Measurements from ENCODE around the gene SLX9. TPM values are rescaled to one million over a fixed set of nuclear protein-coding genes. Genes with fewer than 3 reads are reported as not detected.

The SLX9 gene
- total RNA-seq, 2 donors from 2014 or later: 43.5 to 83.6 TPM

DNA sequence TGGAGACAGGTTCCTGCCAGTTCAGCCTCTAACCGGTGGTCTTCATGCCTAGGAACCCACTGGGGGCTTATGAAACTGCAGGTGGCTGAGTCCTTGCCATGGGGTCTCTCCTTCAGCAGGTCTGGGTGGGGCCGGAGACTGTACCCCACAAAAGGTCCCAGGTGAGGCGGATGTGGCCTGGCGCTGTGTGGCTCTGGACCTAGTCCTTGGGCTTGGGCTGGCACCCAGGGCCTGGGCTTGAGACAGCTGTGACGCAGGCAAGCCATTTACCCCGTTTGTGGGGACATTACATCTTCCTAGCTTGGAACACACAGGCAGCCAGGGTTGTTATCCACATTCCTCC, 5.9 kb upstream of the SLX9 start:
- Mint-ChIP-seq H3K4me3 (no peak overlapping the region), H3K27ac (no peak overlapping the region), H3K9me3 (no peaks in the 10 kb centered on the region), H3K27me3 (no peaks in the 10 kb centered on the region), H3K4me1 (ENCODE audit: low read depth in 2 of 2) (peaks cover 26 to 28% of the 10 kb centered on the region in 2 donors), H3K36me3 (no peaks in the 10 kb centered on the region)
- ATAC-seq (no peak), DNase-seq (ENCODE audit: low spot score) (no peak)

DNA sequence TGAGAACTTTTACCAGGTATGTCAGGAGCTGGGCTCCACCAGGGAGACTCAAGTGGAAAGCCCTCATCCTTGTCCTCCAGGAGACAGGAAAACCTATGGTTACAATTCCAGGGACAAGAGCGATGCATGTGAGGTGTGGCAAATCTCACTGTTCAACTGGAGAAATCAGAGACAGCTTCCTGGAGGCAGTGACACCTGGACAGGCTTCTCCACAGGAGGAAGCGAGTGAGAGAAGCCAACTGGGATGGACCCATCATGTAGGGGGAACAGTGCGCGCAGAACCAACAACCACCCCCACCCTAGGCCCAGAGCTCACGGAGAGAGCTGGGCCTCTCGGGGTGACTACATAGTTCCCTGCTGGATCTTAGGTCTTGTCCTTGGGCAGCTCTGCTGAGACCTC, 5.6 kb upstream of the SLX9 start:
- Mint-ChIP-seq H3K9me3 (no peaks in the 10 kb centered on the region), H3K4me1 (ENCODE audit: low read depth in 2 of 2) (peaks cover 26 to 28% of the 10 kb centered on the region in 2 donors), H3K36me3 (no peaks in the 10 kb centered on the region), H3K27me3 (no peaks in the 10 kb centered on the region), H3K4me3 (no peak overlapping the region), H3K27ac (no peak overlapping the region)
- ATAC-seq: no peak
- DNase-seq (ENCODE audit: low spot score): no peak

DNA sequence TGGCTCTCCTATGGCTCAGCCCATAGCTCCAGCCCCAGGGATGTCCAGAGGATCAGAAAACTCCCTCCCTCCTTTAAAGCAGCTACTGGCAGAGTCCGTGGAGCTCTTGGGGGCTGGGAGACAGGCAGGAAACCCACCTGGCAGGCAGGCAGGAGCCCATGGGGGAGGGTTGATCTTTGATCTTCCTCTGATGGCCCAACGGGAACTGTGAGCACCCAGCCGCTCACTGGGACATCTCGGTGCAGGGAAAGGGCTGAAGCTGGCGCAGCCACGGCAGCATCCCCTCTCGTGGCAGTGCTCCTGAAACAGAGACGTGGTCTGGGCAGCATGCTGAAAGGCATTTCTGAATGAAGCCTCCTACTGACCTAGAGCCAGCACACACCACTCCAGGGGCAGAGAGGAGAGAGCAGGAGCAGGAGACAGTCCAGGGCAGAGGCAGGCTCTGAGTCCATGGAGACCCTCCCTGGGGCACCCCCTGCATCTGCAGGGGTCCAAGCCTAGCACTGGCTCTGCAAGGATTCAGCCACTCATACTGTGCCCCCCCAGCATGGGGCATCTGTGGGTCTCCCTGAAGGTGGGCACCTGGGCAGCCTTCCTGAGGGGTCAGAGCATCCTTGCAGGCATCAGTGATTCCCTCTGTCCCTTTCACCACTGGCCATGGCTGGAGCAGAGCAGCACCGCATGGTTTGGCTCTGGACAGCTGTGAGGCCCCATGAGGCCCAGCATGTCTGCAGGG, 4.9 kb upstream of the SLX9 start:
- H3K4me1 Mint-ChIP-seq (ENCODE audit: low read depth in 2 of 2): peaks cover 20 to 21% of the 10 kb centered on the region in 2 donors
- no peak overlapping the region for H3K27ac Mint-ChIP-seq
- H3K9me3 Mint-ChIP-seq: no peaks in the 10 kb centered on the region
- no peak for DNase-seq (ENCODE audit: low spot score)
- ATAC-seq: no peak
- H3K27me3 Mint-ChIP-seq: no peaks in the 10 kb centered on the region
- H3K36me3 Mint-ChIP-seq: no peaks in the 10 kb centered on the region
- H3K4me3 Mint-ChIP-seq: no peak overlapping the region

DNA sequence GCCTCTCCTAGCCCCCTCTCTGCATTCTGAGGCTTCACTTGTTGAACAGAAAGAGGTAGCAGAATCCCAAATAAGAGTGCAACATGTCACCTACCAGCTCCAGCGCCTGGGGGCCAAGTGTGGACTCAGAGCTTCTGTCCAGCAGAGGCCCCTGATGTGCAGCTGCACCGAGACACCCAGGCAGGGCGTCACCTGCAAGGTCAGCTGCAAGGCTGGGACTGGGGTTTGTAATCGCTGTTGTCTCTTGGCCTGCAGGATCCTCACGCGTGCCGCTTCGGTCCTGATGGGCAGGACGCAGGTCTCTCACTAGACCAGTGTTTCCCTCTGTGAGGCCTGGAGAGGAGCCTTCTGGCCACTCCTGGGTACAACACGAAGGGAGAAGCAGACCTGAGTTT, 4.3 kb upstream of the SLX9 start:
- no peaks in the 10 kb centered on the region for H3K9me3 Mint-ChIP-seq
- H3K27me3 Mint-ChIP-seq: no peaks in the 10 kb centered on the region
- H3K36me3 Mint-ChIP-seq: peaks cover 2% of the 10 kb centered on the region
- DNase-seq (ENCODE audit: low spot score): no peak
- no peak overlapping the region for H3K4me3 Mint-ChIP-seq
- H3K27ac Mint-ChIP-seq: no peak overlapping the region
- ATAC-seq: no peak
- peaks cover 16 to 17% of the 10 kb centered on the region in 2 donors for H3K4me1 Mint-ChIP-seq (ENCODE audit: low read depth in 2 of 2)

DNA sequence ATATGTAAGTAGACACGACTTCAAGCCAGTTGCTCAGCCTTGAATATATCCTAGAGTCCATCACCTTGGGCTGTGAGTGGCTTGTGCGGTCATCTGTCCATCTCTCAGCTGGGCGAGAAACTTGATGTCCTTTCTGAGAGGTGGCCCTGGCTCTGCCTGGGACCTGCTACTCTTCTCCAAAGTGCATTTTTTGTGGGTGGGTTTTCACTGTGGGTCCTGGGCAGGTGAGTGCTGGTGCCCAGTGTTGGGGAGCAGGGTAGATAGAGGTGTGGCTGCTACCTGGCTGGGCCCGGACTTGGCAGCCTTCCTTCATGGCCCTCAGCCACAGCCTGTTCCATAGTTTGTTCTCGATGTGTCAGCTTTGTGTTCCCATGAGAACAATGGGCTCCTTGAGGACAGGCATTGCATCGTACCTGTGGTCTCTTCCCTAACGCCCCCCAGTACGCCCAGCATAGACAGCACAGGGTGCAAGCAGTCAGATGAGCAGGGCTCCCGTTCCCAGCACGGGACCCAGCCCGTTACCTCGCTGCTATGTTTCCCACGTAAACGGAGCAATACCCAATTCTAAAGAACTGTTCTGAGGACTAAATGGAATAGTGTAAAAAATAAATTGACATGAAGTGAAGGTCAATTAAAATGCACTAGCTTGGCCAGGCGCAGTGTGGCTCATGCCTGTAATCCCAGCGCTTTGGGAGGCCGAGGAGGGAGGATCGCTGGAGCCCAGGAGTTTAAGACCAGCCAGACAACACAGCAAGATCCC, 877 bp upstream of the SLX9 start:
- peaks cover 7% of the 10 kb centered on the region for H3K36me3 Mint-ChIP-seq
- no peak for DNase-seq (ENCODE audit: low spot score)
- H3K4me1 Mint-ChIP-seq (ENCODE audit: low read depth in 2 of 2): peaks cover 29 to 36% of the 10 kb centered on the region in 2 donors
- no peaks in the 10 kb centered on the region for H3K27me3 Mint-ChIP-seq
- no peaks in the 10 kb centered on the region for H3K9me3 Mint-ChIP-seq
- no peak for ATAC-seq
- H3K27ac Mint-ChIP-seq: peak overlapping the region; percentile 69 to 88
- peak overlapping the region; percentile 91 for H3K4me3 Mint-ChIP-seq

DNA sequence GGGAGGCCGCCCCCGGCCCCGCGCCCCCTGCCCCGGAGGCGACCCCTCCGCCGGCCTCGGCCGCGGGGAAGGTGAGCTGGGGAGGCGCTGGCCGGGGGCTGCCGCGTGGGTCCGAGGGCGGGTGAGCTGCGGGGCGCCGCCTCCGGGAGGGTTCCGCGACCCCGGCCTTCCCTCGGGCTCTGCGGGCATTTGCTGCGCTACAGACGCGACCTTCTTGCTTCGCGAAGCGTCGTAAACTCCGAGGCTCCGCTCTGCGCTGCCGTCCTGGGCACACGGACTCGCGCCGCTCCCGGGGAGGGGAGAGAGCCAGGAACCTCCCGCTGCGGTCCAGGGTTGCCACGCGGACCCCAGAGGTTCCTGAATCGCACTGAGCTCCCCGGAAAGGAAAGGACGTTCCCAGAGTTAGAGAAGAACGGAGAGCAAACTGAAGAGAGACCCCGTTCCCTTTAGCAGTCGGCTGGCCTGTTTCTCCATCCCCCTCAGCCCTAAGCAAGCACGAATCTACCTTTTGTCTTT, 345 bp downstream of the SLX9 start:
- DNase-seq (ENCODE audit: low spot score) (peak; percentile 58), ATAC-seq (peak; percentile 59 to 60)
- no peaks in the 10 kb centered on the region for H3K27me3 Mint-ChIP-seq
- no peaks in the 10 kb centered on the region for H3K9me3 Mint-ChIP-seq
- H3K27ac Mint-ChIP-seq: peak overlapping the region; percentile 69 to 88
- H3K4me3 Mint-ChIP-seq: peak overlapping the region; percentile 91
- peaks cover 29 to 36% of the 10 kb centered on the region in 2 donors for H3K4me1 Mint-ChIP-seq (ENCODE audit: low read depth in 2 of 2)
- peaks cover 7% of the 10 kb centered on the region for H3K36me3 Mint-ChIP-seq

DNA sequence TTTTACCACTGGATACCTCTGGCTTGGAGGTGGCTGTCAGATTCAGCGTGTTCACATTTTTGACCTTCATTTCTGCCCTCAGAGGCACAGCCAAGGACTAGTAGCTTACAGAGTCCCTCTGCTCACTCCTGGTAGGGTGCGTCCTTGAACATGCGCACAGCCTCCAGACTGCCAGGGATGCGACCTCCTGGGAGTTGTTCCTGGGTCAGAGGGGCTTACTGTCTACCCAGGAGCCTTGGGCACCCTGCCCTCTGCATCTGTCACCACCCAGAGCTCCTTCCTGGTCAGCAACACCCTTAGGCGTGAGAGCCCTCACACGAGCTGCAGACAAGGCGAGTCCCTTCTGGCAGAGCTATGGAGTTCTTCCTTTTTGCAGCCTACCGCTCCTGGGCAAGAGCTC, 1.7 kb downstream of the SLX9 start:
- H3K4me1 Mint-ChIP-seq (ENCODE audit: low read depth in 2 of 2): peaks cover 29 to 36% of the 10 kb centered on the region in 2 donors

DNA sequence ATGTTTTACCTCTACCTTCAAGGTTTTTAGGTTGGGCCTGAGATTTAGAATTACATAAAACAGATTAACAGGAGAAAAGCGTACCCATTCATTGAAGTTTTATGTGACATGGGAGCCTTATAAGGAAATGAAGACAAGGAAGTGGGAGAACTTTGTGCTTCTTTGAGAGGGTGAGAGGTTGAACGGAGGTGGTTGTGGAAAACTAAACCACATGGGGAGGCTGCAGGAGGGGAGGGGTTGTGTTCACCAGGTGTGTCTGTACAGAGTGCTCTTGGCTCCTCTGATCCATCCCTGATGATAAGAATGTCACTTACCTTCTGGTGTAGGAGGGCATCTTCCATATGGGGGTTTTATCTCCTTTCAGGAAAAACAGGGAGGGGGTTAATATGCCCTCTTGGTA, 2.7 kb downstream of the SLX9 start:
- H3K27ac Mint-ChIP-seq: no peak overlapping the region
- no peak for ATAC-seq
- H3K9me3 Mint-ChIP-seq: no peaks in the 10 kb centered on the region
- H3K36me3 Mint-ChIP-seq: peaks cover 7% of the 10 kb centered on the region
- H3K4me1 Mint-ChIP-seq (ENCODE audit: low read depth in 2 of 2): peaks cover 30 to 36% of the 10 kb centered on the region in 2 donors
- H3K27me3 Mint-ChIP-seq: no peaks in the 10 kb centered on the region
- DNase-seq (ENCODE audit: low spot score): no peak
- peak overlapping the region; percentile 91 for H3K4me3 Mint-ChIP-seq

More for the DNA sequence above, 1.7 kb downstream of the SLX9 start:
- no peaks in the 10 kb centered on the region for H3K27me3 Mint-ChIP-seq
- no peak for ATAC-seq
- H3K36me3 Mint-ChIP-seq: peaks cover 7% of the 10 kb centered on the region
- no peak for DNase-seq (ENCODE audit: low spot score)
- no peaks in the 10 kb centered on the region for H3K9me3 Mint-ChIP-seq
- peak overlapping the region; percentile 69 to 85 for H3K27ac Mint-ChIP-seq
- H3K4me3 Mint-ChIP-seq: peak overlapping the region; percentile 91

DNA sequence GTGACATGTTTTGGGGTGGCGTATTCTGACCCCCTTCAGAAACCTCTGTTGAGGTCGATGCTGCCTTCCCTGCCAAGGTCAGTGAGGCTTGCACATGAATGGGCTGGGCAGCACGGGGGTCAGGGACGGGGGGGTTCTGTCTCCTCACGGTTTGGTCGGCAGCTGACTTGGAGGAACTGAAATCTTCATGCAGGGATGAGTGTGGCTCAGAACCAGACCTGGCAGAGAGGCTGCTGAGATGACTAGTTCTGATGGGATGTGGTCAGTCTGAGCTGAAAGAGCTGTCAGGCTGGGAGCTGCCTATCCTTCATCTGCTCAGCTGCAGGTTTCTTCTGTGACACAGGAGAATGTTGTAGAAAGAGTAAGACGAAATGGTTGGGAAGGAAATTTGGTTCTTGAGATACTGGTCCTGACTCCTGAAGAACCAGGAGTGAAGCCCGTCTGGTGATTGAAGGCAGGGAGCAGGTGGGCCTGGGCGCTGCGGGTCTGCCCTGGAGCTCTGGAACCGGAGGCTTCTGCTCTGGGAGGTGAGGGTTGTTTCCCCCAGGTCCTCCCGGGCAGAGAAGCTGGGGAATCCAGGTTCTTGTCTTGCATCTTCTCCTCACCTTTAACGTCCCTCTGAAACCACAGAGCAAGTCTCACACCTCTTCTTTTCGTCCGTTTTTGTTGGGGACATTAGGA, 3.3 kb downstream of the SLX9 start:
- Mint-ChIP-seq H3K27ac (no peak overlapping the region), H3K9me3 (no peaks in the 10 kb centered on the region), H3K36me3 (peaks cover 7% of the 10 kb centered on the region), H3K4me1 (ENCODE audit: low read depth in 2 of 2) (peaks cover 32 to 36% of the 10 kb centered on the region in 2 donors), H3K27me3 (no peaks in the 10 kb centered on the region), H3K4me3 (no peak overlapping the region)
- ATAC-seq: no peak
- DNase-seq (ENCODE audit: low spot score): peak; percentile 31

DNA sequence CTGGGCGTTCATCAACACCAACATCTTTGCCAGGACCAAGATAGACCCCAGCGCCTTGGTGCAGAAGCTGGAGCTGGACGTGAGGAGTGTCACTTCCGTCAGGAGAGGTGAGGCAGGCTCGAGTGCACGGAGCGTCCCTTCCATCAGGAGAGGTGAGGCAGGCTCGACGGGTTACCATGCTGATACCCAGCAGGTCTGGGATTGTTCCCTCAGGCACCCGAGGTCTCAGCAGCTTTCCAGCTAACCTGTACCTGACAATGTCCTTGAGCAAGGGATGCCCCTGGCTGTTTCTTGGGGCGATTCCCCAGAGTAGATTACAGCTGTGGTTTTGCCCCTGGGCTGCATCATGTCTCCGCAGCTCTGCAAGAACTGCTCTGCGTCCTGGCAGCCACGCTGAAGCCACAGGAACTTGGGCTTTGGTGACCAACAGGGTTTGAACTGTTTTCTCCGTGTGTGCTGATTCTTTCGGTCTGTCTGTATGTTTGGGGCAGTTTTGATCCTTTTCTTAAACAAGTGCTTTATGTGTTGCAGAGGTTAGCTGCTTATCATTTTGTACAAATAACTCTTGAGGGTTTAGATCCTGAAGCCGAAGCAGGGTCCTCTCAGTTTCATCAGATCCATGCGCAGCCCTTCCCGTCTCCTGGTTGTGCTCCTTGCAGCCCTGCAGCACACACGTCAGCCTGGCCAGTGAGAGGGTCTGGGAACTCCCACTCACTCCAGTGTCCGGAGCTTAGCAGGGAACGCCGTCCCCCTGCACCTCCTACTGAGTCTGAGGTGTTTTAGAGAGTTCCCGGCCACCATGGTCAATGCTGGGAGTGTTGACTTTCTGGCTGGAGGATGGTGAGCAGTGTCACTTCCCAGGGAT, 4.1 kb downstream of the SLX9 start:
- no peaks in the 10 kb centered on the region for H3K9me3 Mint-ChIP-seq
- H3K27me3 Mint-ChIP-seq: no peaks in the 10 kb centered on the region
- DNase-seq (ENCODE audit: low spot score) (peak; percentile 38), ATAC-seq (no peak)
- peaks cover 7% of the 10 kb centered on the region for H3K36me3 Mint-ChIP-seq
- peaks cover 32 to 35% of the 10 kb centered on the region in 2 donors for H3K4me1 Mint-ChIP-seq (ENCODE audit: low read depth in 2 of 2)
- no peak overlapping the region for H3K27ac Mint-ChIP-seq
- H3K4me3 Mint-ChIP-seq: no peak overlapping the region

DNA sequence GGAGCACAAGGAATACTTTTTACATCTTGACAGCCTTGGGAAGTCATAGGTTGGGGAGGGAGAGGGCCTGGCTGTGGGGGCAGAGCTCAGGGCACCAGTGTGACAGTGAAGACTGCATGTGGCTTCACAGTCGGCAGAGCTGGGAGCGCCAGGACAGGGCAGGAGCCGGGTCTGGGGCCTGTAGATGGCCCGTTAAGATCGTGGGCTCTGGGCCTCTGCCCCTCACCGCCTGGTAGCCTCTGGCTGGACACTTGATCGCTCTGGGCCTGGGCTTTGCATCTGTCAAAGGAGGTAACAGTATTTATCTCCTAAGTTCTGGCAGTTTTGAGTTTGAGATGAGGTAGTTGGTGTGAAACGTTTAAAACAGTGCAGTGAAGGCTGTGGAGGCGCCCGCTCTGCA, 4.8 kb downstream of the SLX9 start:
- DNase-seq (ENCODE audit: low spot score) (peak; percentile 57), ATAC-seq (no peak)
- Mint-ChIP-seq H3K27ac (no peak overlapping the region), H3K36me3 (peaks cover 7% of the 10 kb centered on the region), H3K27me3 (no peaks in the 10 kb centered on the region), H3K4me1 (ENCODE audit: low read depth in 2 of 2) (peaks cover 29 to 33% of the 10 kb centered on the region in 2 donors), H3K4me3 (no peak overlapping the region), H3K9me3 (no peaks in the 10 kb centered on the region)

DNA sequence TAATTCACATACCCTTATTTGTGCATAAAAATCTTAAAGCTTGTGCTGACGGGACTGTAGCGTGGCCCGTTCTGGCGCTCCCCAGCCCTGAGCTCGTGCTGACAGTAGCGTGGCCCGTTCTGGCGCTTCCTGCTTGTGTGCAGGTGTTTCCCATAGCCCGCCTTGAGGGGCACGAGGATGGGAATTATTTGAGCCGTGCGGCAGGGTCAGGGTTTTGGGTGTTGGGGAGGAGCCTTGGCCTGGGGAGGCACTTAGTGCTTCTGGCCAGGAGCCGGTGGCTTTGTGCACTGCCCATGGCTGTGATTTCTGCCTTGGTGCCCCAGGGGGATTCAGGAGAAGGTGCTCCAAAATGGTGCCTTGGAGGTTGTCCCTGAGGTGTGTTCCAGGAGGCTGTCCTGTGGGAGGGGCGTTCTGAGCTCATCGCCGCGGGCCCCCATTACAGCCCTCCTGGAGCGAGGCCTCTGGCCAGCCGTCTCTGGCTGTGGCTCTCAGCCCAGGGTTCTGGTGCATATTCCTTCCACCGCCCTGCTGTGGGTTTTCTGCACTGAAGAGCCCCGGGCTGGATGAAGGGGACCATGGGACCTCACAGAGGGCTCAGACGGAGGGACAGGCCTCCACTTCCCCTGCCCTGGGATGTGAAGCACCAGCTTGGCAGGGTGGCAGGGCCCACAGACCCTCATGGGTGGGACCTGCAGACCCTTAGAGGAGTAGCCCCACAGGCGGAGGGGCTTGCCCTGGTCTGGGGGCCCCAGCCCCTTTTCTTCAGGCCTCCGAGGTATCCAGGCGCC, 6.6 kb downstream of the SLX9 start:
- no peaks in the 10 kb centered on the region for H3K9me3 Mint-ChIP-seq
- DNase-seq (ENCODE audit: low spot score) (peak; percentile 49), ATAC-seq (no peak)
- no peak overlapping the region for H3K4me3 Mint-ChIP-seq
- no peaks in the 10 kb centered on the region for H3K27me3 Mint-ChIP-seq
- H3K4me1 Mint-ChIP-seq (ENCODE audit: low read depth in 2 of 2): peaks cover 23 to 26% of the 10 kb centered on the region in 2 donors
- no peak overlapping the region for H3K27ac Mint-ChIP-seq
- H3K36me3 Mint-ChIP-seq: no peaks in the 10 kb centered on the region
